HepG2 (cell line): ENCODE results near the gene ZNF316. TPM values are rescaled to one million over a fixed set of nuclear protein-coding genes. Genes with fewer than 3 reads are reported as not detected.

Experiments used
- ATAC-seq: fragments of 200-7000 bp; cut with Tn5 transposase; 3 replicates; pipeline ENCODE4 v1.9.1; 2020; ENCODE audit warnings: mild to moderate bottlenecking, moderate library complexity
- BruUV-seq: library from RNA; stranded (reverse); fragments of 400-500 nt; replicated peaks from 2 replicates; lab custom pipeline; 2021; lab: Mats Ljungman, UMichigan
- CTCF ChIA-PET: fragments of 300-600 bp; formaldehyde crosslinking; extraction: SDS; loops from one replicate; lab custom pipeline; 2021; ENCODE audit warnings: low total read pairs, inconsistent platforms, low intra/inter-chr PET ratio; lab: Yijun Ruan, JAX
- POLR2A ChIA-PET: fragments of 350-600 bp; sonication (Branson Sonifier 250); formaldehyde crosslinking; loops from one replicate; lab custom pipeline; 2020; ENCODE audit warnings: antibody characterized with exemption, inconsistent platforms; lab: Yijun Ruan, JAX
- DNase-seq: peaks from one replicate; pipeline ENCODE4 v3.0.0-alpha.2; 2015; ENCODE audit warnings: low spot score
- FAIRE-seq: peaks from 3 replicates; lab custom pipeline; 2011; peaks lifted over from hg19 to GRCh38; lab: Jason Lieb, UNC
- H2AFZ ChIP-seq: one replicate; pipeline ENCODE4 v1.6.1; 2011; ENCODE audit warnings: low read length, inconsistent platforms
- H3K27ac ChIP-seq: fragments of 300-600 bp; 3 replicates; pipeline ENCODE4 v1.8.0; 2011; ENCODE audit warnings: mixed run types, mild to moderate bottlenecking, mixed read lengths, low read length, inconsistent platforms; ENCODE audit not compliant: insufficient read depth; ENCODE audit errors: extremely low read length
- H3K27me3 ChIP-seq, 2 experiments: fragments of 200-600 bp in 1 of 2; 2 replicates in 1 of 2; 3 replicates in 1 of 2; pipeline versions ENCODE4 v1.6.0 to v1.8.0; 2011; ENCODE audit warnings: low read length in 2 of 2, mild to moderate bottlenecking in 2 of 2, moderate library complexity in 2 of 2, inconsistent platforms in 1 of 2; ENCODE audit not compliant: insufficient read depth in 2 of 2, control insufficient read depth in 1 of 2
- H3K36me3 ChIP-seq, 2 experiments: fragments of 200-600 bp in 1 of 2; replicated peaks in 1 of 2; 2 replicates in 1 of 2; 3 replicates in 1 of 2; pipeline versions ENCODE4 v1.5.1 to v1.8.0; 2011; ENCODE audit warnings: low read length in 2 of 2, inconsistent platforms in 1 of 2; ENCODE audit not compliant: insufficient read depth in 2 of 2, control insufficient read depth in 1 of 2
- H3K4me1 ChIP-seq: 2 replicates; pipeline ENCODE4 v1.5.1; 2012; ENCODE audit warnings: low read length, inconsistent platforms; ENCODE audit not compliant: insufficient read depth
- H3K4me2 ChIP-seq: 2 replicates; pipeline ENCODE4 v1.6.0; 2011; ENCODE audit warnings: low read depth, low read length, inconsistent platforms
- H3K4me3 ChIP-seq, 3 experiments: fragments of 200-600 bp in 1 of 3; sonication (generic), shearing (Covaris generic) in 1 of 3; replicated peaks in 1 of 3; 2 replicates each; pipeline ENCODE4 v1.5.1; 2011 to 2016; ENCODE audit warnings: low read length in 3 of 3, inconsistent platforms in 2 of 3, low read depth in 2 of 3, mild to moderate bottlenecking in 2 of 3, control low read depth in 1 of 3, mixed read lengths in 1 of 3; ENCODE audit not compliant: insufficient read depth in 1 of 3
- H3K79me2 ChIP-seq: one replicate; pipeline ENCODE4 v1.6.1; 2011; ENCODE audit warnings: low read length, inconsistent platforms; ENCODE audit not compliant: insufficient read depth
- H3K9ac ChIP-seq: 2 replicates; pipeline ENCODE4 v1.6.0; 2011; ENCODE audit warnings: mild to moderate bottlenecking, low read depth, low read length, inconsistent platforms; ENCODE audit not compliant: insufficient read depth
- H3K9me3 ChIP-seq: 2 replicates; pipeline ENCODE4 v1.5.1; 2012; ENCODE audit warnings: mild to moderate bottlenecking, low read length
- H4K20me1 ChIP-seq: 2 replicates; pipeline ENCODE4 v1.6.0; 2011; ENCODE audit warnings: inconsistent platforms, mild to moderate bottlenecking, low read length, moderate library complexity; ENCODE audit not compliant: insufficient read depth
- ADNP ChIP-seq: sonication (generic); formaldehyde crosslinking; IDR thresholded peaks from 2 replicates; pipeline ENCODE4 v1.4.0; 2020; ENCODE audit warnings: missing genetic modification reagents
- CBX1 ChIP-seq: IDR thresholded peaks from one replicate; pipeline ENCODE4 v1.6.1; 2016; ENCODE audit warnings: antibody characterized with exemption, low read depth
- ELF1 ChIP-seq: sonication (generic); formaldehyde crosslinking; IDR thresholded peaks from 2 replicates; pipeline ENCODE4 v1.4.0; 2020; ENCODE audit warnings: missing genetic modification reagents
- FOXA3 ChIP-seq: IDR thresholded peaks from 2 replicates; pipeline ENCODE4 v1.6.1; 2016; ENCODE audit warnings: missing genetic modification reagents, missing compliant biosample characterization
- HDAC1 ChIP-seq: sonication (generic); formaldehyde crosslinking; IDR thresholded peaks from 2 replicates; pipeline ENCODE4 v1.5.1; 2020; ENCODE audit warnings: mild to moderate bottlenecking, missing genetic modification reagents
- JDP2 ChIP-seq: sonication (generic); formaldehyde crosslinking; IDR thresholded peaks from 2 replicates; pipeline ENCODE4 v1.8.1; 2022; ENCODE audit warnings: missing genetic modification reagents, borderline replicate concordance
- LCORL ChIP-seq, 2 experiments: fragments of 450-650 bp in 1 of 2; sonication (generic) in 1 of 2; formaldehyde crosslinking in 1 of 2; IDR thresholded peaks; 2 replicates each; pipeline versions ENCODE4 v1.5.0 to v1.6.1; 2017 to 2020; ENCODE audit warnings: antibody characterized with exemption in 1 of 2, missing genetic modification reagents in 1 of 2
- MBD4 ChIP-seq: IDR thresholded peaks from 2 replicates; pipeline ENCODE4 v1.6.1; 2012; ENCODE audit warnings: low read length, inconsistent platforms, borderline replicate concordance
- MED1 ChIP-seq: sonication (generic); formaldehyde crosslinking; IDR thresholded peaks from 2 replicates; pipeline ENCODE4 v1.4.0; 2020; ENCODE audit warnings: missing genetic modification reagents
- MEF2D ChIP-seq: sonication (generic); formaldehyde crosslinking; IDR thresholded peaks from 2 replicates; pipeline ENCODE4 v1.5.1; 2020; ENCODE audit warnings: mild to moderate bottlenecking, missing genetic modification reagents
- MIXL1 ChIP-seq: IDR thresholded peaks from 2 replicates; pipeline ENCODE4 v1.6.1; 2016
- RARG ChIP-seq: sonication (generic); formaldehyde crosslinking; IDR thresholded peaks from 2 replicates; pipeline ENCODE4 v1.4.0; 2020; ENCODE audit warnings: low read depth, mild to moderate bottlenecking, missing genetic modification reagents
- RXRA ChIP-seq: sonication (generic); formaldehyde crosslinking; IDR thresholded peaks from 2 replicates; pipeline ENCODE4 v1.5.1; 2020; ENCODE audit warnings: missing genetic modification reagents
- SKI ChIP-seq: fragments of 450-650 bp; IDR thresholded peaks from one replicate; pipeline ENCODE4 v1.6.1; 2018; ENCODE audit warnings: mild to moderate bottlenecking; ENCODE audit not compliant: partially characterized antibody
- SP1 ChIP-seq, 2 experiments: fragments of 450-650 bp in 1 of 2; sonication (generic) in 1 of 2; formaldehyde crosslinking in 1 of 2; IDR thresholded peaks; 2 replicates each; pipeline versions ENCODE4 v1.4.0 to v1.6.1; 2016 to 2020; ENCODE audit warnings: missing genetic modification reagents in 1 of 2
- ZC3H4 ChIP-seq: sonication (generic); formaldehyde crosslinking; IDR thresholded peaks from 2 replicates; pipeline ENCODE4 v1.4.0; 2020; ENCODE audit warnings: missing genetic modification reagents, borderline replicate concordance
- ZNF121 ChIP-seq: sonication (generic); formaldehyde crosslinking; IDR thresholded peaks from 2 replicates; pipeline ENCODE4 v1.5.0; 2020; ENCODE audit warnings: mild to moderate bottlenecking, missing genetic modification reagents
- ZNF18 ChIP-seq: sonication (generic); formaldehyde crosslinking; IDR thresholded peaks from 2 replicates; pipeline ENCODE4 v1.8.0; 2022; ENCODE audit warnings: mild to moderate bottlenecking, missing genetic modification reagents; ENCODE audit not compliant: insufficient replicate concordance
- ZNF24 ChIP-seq: fragments of 450-650 bp; IDR thresholded peaks from 2 replicates; pipeline ENCODE4 v1.6.1; 2017; ENCODE audit warnings: antibody characterized with exemption, mild to moderate bottlenecking
- ZNF451 ChIP-seq: sonication (generic); formaldehyde crosslinking; IDR thresholded peaks from 2 replicates; pipeline ENCODE4 v1.5.0; 2020; ENCODE audit warnings: mild to moderate bottlenecking, missing genetic modification reagents
- ZNF777 ChIP-seq: sonication (generic); formaldehyde crosslinking; IDR thresholded peaks from 2 replicates; pipeline ENCODE4 v1.4.0; 2020; ENCODE audit warnings: missing genetic modification reagents
- WGBS: methylation state at CpG from one replicate; pipeline ENCODE4 v1.1.6; 2017; ENCODE audit warnings: low lambda C conversion rate; 5-methylcytosine and 5-hydroxymethylcytosine counted together
- in situ Hi-C: cut with HindIII; loops from 2 replicates; pipeline ENCODE4 v1.10.0; 2017; ENCODE audit warnings: low pct_unique_long_range_greater_than_20kb; ENCODE audit not compliant: extremely low pct_ligation_motif_present
- intact Hi-C: fragments of 100-400 bp; cut with micrococcal nuclease; formaldehyde crosslinking; loops from one replicate; pipeline ENCODE4 v1.10.0; 2022; ENCODE audit not compliant: unreplicated experiment
- polyA plus RNA-seq, 8 experiments: library from polyadenylated mRNA; depleted of rRNA in 3 of 8; stranded (reverse) in 7 of 8; unstranded in 1 of 8; fragments of >200 nt; fragmentation: Illumina TruSeq in 4 of 8; extraction: Trizol in 4 of 8; gene quantifications; 2 replicates each; pipeline versions ENCODE4 v1.2.1 to v1.2.3, GENCODE V29; 2011 to 2016; ENCODE audit warnings: low read depth in 4 of 8, missing spikeins in 1 of 8, mixed read lengths in 1 of 8; ENCODE audit not compliant: insufficient read depth in 1 of 8
- total RNA-seq, 5 experiments: library from RNA; depleted of rRNA; stranded (reverse); fragments of >200 nt; fragmentation: Illumina TruSeq; extraction: Trizol; gene quantifications; 2 replicates each; pipeline ENCODE4 v1.2.3, GENCODE V29; 2016; ENCODE audit warnings: low read depth in 1 of 5
- TF ChIP-seq, protein P1 (sequence below): fragments of 450-650 bp; IDR thresholded peaks from 2 replicates; pipeline ENCODE4 v1.6.1; 2016
- TF ChIP-seq, protein P2 (sequence below): sonication (generic); formaldehyde crosslinking; IDR thresholded peaks from 2 replicates; pipeline ENCODE4 v1.4.0; 2020; ENCODE audit warnings: low read depth, mild to moderate bottlenecking, missing genetic modification reagents

ZNF316 gene
- total and polyA plus RNA-seq, 2 of the 13 experiments (the other 11 are each of a cell fraction or from before 2014, with no cell fraction given), result 4.3 to 9.9 TPM

GRCh38 chr7:6631605-6632004, 5.5 kb upstream of the ZNF316 start (continued):
- TF ChIP-seq, protein P1, sequence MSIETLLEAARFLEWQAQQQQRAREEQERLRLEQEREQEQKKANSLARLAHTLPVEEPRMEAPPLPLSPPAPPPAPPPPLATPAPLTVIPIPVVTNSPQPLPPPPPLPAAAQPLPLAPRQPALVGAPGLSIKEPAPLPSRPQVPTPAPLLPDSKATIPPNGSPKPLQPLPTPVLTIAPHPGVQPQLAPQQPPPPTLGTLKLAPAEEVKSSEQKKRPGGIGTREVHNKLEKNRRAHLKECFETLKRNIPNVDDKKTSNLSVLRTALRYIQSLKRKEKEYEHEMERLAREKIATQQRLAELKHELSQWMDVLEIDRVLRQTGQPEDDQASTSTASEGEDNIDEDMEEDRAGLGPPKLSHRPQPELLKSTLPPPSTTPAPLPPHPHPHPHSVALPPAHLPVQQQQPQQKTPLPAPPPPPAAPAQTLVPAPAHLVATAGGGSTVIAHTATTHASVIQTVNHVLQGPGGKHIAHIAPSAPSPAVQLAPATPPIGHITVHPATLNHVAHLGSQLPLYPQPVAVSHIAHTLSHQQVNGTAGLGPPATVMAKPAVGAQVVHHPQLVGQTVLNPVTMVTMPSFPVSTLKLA, result no peak
- TF ChIP-seq SP1 (IDR thresholded peaks at IDR 0.05) (no peak), SP1 (CRISPR knock-in tag; IDR thresholded peaks at IDR 0.05) (no peak), MIXL1 (CRISPR knock-in tag) (no peak), ADNP (no peak), HDAC1 (CRISPR knock-in tag) (no peak), ZNF24 (no peak), ELF1 (no peak), LCORL (IDR thresholded peaks at IDR 0.05) (no peak), LCORL (CRISPR knock-in tag; IDR thresholded peaks at IDR 0.05) (no peak), MEF2D (CRISPR knock-in tag) (no peak)
- TF ChIP-seq, all 625 proteins: peak for 0

GRCh38 chr7:6634021-6634420, 3.1 kb upstream of the ZNF316 start:
- Histone ChIP-seq H3K9ac (no peak overlapping the region), H3K27me3 (peaks cover 0 to 6% of the 10 kb centered on the region in 2 experiments; a peak in 2 of 5 replicates), H2AFZ (no peak overlapping the region), H3K9me3 (no peaks in the 10 kb centered on the region), H3K36me3 (0 out of 5 replicates have a peak, but pooled peaks cover 0 to 1% of the 10 kb centered on the region in 2 experiments), H3K4me1 (peaks cover 42% of the 10 kb centered on the region), H3K4me3 (no peak overlapping the region), H3K4me2 (no peak overlapping the region), H3K27ac (no peak overlapping the region), H3K79me2 (peaks cover 11% of the 10 kb centered on the region), H4K20me1 (no peaks in the 10 kb centered on the region)
- in situ Hi-C loops, result no loop called here
- intact Hi-C loops, result no loop called here
- ChIA-PET CTCF (no interaction called here), POLR2A (no interaction called here)
- TF ChIP-seq ZNF451 (CRISPR knock-in tag) (no peak), ZNF121 (CRISPR knock-in tag) (no peak), ZNF18 (CRISPR knock-in tag) (no peak), RARG (no peak), FOXA3 (CRISPR knock-in tag) (no peak), RXRA (CRISPR knock-in tag) (no peak), SKI (no peak), CBX1 (no peak), MBD4 (no peak), ZNF777 (CRISPR knock-in tag) (no peak), JDP2 (CRISPR knock-in tag) (no peak), MED1 (CRISPR knock-in tag) (no peak), ZC3H4 (no peak)
- TF ChIP-seq, protein P2, sequence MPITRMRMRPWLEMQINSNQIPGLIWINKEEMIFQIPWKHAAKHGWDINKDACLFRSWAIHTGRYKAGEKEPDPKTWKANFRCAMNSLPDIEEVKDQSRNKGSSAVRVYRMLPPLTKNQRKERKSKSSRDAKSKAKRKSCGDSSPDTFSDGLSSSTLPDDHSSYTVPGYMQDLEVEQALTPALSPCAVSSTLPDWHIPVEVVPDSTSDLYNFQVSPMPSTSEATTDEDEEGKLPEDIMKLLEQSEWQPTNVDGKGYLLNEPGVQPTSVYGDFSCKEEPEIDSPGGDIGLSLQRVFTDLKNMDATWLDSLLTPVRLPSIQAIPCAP (CRISPR knock-in tag), result no peak
- FAIRE-seq (no peak), ATAC-seq (no peak), DNase-seq (no peak)
- WGBS, result 74% methylated on average over 7 of the region's 8 CpGs
- BruUV-seq, result no TSS peak
